SU-DHL-6 (cell line): ENCODE results near the gene RSBN1L.

Experiments used
- H2AFZ ChIP-seq: fragments of 200-600 bp; sonication (generic); 2 replicates; pipeline ENCODE4 v1.6.1; 2014; ENCODE audit warnings: low read depth, mild to moderate bottlenecking, moderate library complexity, mixed read lengths, antibody characterized with exemption, low read length; ENCODE audit not compliant: severe bottlenecking
- H3F3A ChIP-seq: fragments of 200-600 bp; shearing (Covaris generic); 2 replicates; pipeline ENCODE4 v1.6.0; 2016; ENCODE audit warnings: antibody characterized with exemption, mild to moderate bottlenecking; ENCODE audit not compliant: insufficient read depth
- H3K27ac ChIP-seq: fragments of 200-600 bp; sonication (generic); 2 replicates; pipeline ENCODE4 v1.5.1; 2016; ENCODE audit warnings: low read depth, mild to moderate bottlenecking, low read length, moderate library complexity, mixed read lengths
- H3K27me3 ChIP-seq: fragments of 200-600 bp; sonication (generic), shearing (Covaris generic); 2 replicates; pipeline ENCODE4 v1.6.0; 2014; ENCODE audit warnings: mild to moderate bottlenecking, low read length
- H3K36me3 ChIP-seq: fragments of 200-600 bp; sonication (generic); 2 replicates; pipeline ENCODE4 v1.6.1; 2014; ENCODE audit warnings: mild to moderate bottlenecking, low read length, mixed read lengths
- H3K4me2 ChIP-seq: fragments of 300-600, 200-600 bp; shearing (Covaris generic), sonication (generic); 2 replicates; pipeline ENCODE4 v1.6.0; 2014; ENCODE audit warnings: low read length, low read depth, mild to moderate bottlenecking; ENCODE audit not compliant: poor library complexity, severe bottlenecking
- H3K4me3 ChIP-seq: fragments of 200-600 bp; sonication (generic); 2 replicates; pipeline ENCODE4 v1.5.1; 2014; ENCODE audit warnings: antibody characterized with exemption, low read length, mild to moderate bottlenecking, mixed read lengths; ENCODE audit not compliant: insufficient read depth, poor library complexity, severe bottlenecking
- H3K79me2 ChIP-seq: fragments of 200-600 bp; sonication (generic); 2 replicates; pipeline ENCODE4 v1.6.1; 2014; ENCODE audit warnings: mild to moderate bottlenecking, low read length, moderate library complexity; ENCODE audit not compliant: insufficient read depth
- H3K9ac ChIP-seq: fragments of 200-600 bp; sonication (generic); 2 replicates; pipeline ENCODE4 v1.7.0; 2014; ENCODE audit warnings: mild to moderate bottlenecking, low read length
- H3K9me2 ChIP-seq: fragments of 200-600 bp; sonication (generic); replicated peaks from 2 replicates; pipeline ENCODE4 v1.6.1; 2014; ENCODE audit warnings: low read length; ENCODE audit not compliant: insufficient read depth
- H3K9me3 ChIP-seq: fragments of 200-600 bp; sonication (generic); 2 replicates; pipeline ENCODE4 v1.6.1; 2014; ENCODE audit warnings: low read length, mixed read lengths; ENCODE audit not compliant: insufficient read depth
- H4K20me1 ChIP-seq: fragments of 200-600 bp; sonication (generic); 2 replicates; pipeline ENCODE4 v1.6.1; 2014; ENCODE audit warnings: low read depth, mild to moderate bottlenecking, antibody characterized with exemption, low read length, moderate library complexity, mixed read lengths
- EZH2phosphoT487 ChIP-seq: fragments of 200-600 bp; sonication (generic), shearing (Covaris generic); conservative IDR thresholded peaks from 2 replicates; pipeline ENCODE4 v1.6.1; 2018; ENCODE audit warnings: mild to moderate bottlenecking, antibody characterized with exemption, low read length, moderate library complexity, mixed read lengths
- TF ChIP-seq, protein P1 (sequence below): fragments of 200-600 bp; sonication (generic); IDR thresholded peaks from one replicate; pipeline ENCODE4 v1.5.1; 2017; ENCODE audit warnings: antibody characterized with exemption, mild to moderate bottlenecking, low read length, moderate library complexity; ENCODE audit not compliant: insufficient read depth, poor library complexity, severe bottlenecking

The RSBN1L gene

DNA sequence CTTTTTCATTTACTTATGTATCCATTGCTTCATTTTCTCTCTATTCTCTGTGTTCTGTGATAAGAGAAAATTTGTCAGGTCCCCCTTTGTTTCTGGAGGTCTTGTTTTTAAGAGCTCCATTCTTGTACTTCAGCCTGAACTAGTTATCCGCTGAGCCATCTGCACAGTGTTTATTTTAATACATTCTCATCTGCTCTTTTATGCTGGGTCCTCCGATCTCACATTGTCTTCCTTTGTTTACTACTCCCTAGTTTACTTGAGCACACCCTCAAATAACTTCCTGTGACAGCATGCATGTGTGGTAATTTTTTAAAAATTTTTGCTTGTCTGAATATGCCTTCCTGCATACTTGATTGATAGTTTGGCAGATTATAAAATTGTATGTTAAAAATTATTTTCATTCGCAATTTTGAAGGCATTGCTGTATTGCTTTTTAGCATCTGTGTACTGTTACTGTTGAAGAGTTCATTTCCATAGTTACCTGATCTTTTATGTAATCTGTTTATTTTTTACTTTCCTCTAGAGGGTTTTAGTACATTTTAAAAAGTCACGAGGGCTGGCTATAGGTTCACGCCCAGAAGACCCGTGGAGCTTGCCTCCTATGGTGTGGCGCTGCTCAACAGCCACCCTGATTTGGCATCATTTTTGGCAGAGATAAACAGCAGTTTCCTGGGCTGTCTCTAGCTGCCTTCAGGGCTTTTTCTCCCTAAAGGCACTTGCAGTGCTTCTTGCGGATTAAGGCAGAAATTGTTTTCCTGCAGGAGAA lies 31.9 kb downstream of the RSBN1L start:
- no peaks in the 10 kb centered on the region for H3K36me3 ChIP-seq
- no peak overlapping the region for H3K9ac ChIP-seq
- no peaks in the 10 kb centered on the region for H3K9me3 ChIP-seq
- peaks cover 100% of the 10 kb centered on the region for H3K79me2 ChIP-seq
- no peak overlapping the region for H3K4me3 ChIP-seq
- no peak overlapping the region for H3K4me2 ChIP-seq
- H4K20me1 ChIP-seq = peaks cover 47% of the 10 kb centered on the region
- no peaks in the 10 kb centered on the region for H3K9me2 ChIP-seq
- TF ChIP-seq EZH2phosphoT487 = no peak
- TF ChIP-seq, protein P1, sequence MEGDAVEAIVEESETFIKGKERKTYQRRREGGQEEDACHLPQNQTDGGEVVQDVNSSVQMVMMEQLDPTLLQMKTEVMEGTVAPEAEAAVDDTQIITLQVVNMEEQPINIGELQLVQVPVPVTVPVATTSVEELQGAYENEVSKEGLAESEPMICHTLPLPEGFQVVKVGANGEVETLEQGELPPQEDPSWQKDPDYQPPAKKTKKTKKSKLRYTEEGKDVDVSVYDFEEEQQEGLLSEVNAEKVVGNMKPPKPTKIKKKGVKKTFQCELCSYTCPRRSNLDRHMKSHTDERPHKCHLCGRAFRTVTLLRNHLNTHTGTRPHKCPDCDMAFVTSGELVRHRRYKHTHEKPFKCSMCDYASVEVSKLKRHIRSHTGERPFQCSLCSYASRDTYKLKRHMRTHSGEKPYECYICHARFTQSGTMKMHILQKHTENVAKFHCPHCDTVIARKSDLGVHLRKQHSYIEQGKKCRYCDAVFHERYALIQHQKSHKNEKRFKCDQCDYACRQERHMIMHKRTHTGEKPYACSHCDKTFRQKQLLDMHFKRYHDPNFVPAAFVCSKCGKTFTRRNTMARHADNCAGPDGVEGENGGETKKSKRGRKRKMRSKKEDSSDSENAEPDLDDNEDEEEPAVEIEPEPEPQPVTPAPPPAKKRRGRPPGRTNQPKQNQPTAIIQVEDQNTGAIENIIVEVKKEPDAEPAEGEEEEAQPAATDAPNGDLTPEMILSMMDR = no peak
- no peaks in the 10 kb centered on the region for H3F3A ChIP-seq
- no peak overlapping the region for H3K27ac ChIP-seq
- H3K27me3 ChIP-seq = no peaks in the 10 kb centered on the region
- no peak overlapping the region for H2AFZ ChIP-seq

DNA sequence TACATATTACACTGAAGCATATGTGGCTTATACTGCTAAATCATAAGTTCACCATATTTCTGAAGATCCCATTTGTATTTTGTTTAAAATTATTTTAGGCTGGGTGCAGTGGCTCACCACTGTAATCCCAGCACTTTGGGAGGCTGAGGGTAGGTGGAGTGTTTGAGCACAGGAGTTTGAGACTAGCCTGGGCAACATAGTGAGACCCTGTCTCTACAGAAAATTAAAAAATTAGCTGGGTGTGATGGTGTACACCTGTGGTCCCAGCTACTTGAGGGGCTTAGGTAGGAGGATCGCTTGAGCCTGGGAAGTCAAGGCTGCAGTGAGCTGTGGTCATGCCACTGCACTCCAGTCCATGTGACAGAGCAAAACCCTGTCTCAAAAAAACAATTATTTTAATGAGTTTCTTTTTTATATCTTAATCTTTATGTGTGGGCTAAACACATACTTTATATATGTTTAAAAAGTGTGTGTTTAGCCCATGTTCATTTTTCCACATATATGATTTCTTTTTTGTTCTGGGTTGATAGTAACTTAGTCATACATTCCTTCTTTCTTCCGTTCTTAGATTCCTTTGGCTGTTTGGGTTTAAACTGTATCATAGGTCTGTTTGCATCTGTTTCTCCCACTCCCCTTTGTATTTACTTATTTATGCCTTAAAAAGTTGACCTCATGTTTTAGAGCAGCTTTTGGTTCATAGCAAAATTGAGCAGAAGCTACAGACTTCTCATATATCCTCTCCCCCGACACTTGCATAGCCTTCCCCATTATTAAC lies 33.5 kb downstream of the RSBN1L start:
- Histone ChIP-seq H3K79me2 (peaks cover 100% of the 10 kb centered on the region), H3K27ac (no peak overlapping the region), H3K4me2 (no peak overlapping the region), H4K20me1 (peaks cover 44% of the 10 kb centered on the region), H3K36me3 (no peaks in the 10 kb centered on the region), H3K4me3 (no peak overlapping the region), H3F3A (no peaks in the 10 kb centered on the region), H3K9ac (no peak overlapping the region), H2AFZ (no peak overlapping the region), H3K9me2 (no peaks in the 10 kb centered on the region), H3K9me3 (no peaks in the 10 kb centered on the region), H3K27me3 (no peaks in the 10 kb centered on the region)
- TF ChIP-seq EZH2phosphoT487 = no peak
- TF ChIP-seq, protein P1 = no peak

DNA sequence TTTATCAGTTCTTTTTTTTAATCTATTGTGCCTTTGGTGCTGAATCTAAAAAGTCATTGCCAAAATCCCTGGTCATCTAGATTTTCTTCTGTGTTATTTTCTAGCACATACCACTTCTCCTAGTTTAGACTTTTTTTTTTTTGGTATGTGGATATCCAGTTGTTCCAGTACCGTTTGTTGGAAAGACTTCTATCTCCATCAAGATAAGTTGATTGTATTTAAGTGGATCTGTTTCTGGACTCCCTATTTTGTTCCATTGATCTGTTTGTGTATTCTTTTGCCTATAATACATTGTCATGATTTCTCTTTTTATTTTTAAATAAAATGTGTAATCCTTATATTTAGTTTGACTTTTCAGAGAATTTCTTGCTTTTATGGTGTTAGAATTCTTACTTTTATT lies 35.5 kb downstream of the RSBN1L start:
- Histone ChIP-seq H4K20me1 (peaks cover 50% of the 10 kb centered on the region), H3K4me3 (no peak overlapping the region), H3K27me3 (no peaks in the 10 kb centered on the region), H2AFZ (no peak overlapping the region), H3K9ac (no peak overlapping the region), H3K9me3 (no peaks in the 10 kb centered on the region), H3K4me2 (no peak overlapping the region), H3K36me3 (peaks cover 15% of the 10 kb centered on the region), H3K79me2 (peaks cover 99% of the 10 kb centered on the region), H3K27ac (no peak overlapping the region), H3F3A (peaks cover 14% of the 10 kb centered on the region; the same call in 1 of the 2 replicates), H3K9me2 (no peaks in the 10 kb centered on the region)
- TF ChIP-seq, protein P1 = no peak
- no peak for TF ChIP-seq EZH2phosphoT487
